Fibroblast of villous mesenchyme (primary cell): ENCODE results near the gene FCRLA. TPM values are rescaled to one million over a fixed set of nuclear protein-coding genes. Genes with fewer than 3 reads are reported as not detected.
"Not testable (repeated sequence)": the region's sequence is repeated elsewhere in the genome, so short reads cannot be mapped to it uniquely, and the experiment has no call there.

Source experiments
- DNase-seq: peaks from one replicate; pipeline ENCODE4 v3.0.0-alpha.2; 2010; ENCODE audit warnings: low read depth
- H3K4me3 ChIP-seq: 2 replicates; pipeline ENCODE4 v1.5.1; 2011; ENCODE audit warnings: low read depth, mild to moderate bottlenecking, low read length
- CTCF ChIP-seq: IDR thresholded peaks from 2 replicates; pipeline ENCODE4 v1.5.1; 2012; ENCODE audit warnings: low read depth, mild to moderate bottlenecking, low read length; ENCODE audit not compliant: insufficient read depth
- total RNA-seq: library from RNA; depleted of rRNA; stranded (reverse); fragments of >200 nt; gene quantifications from 2 replicates; pipeline ENCODE4 v1.2.3, GENCODE V29; 2012

FCRLA gene
- 0.64 and 0.86 TPM in 2 replicates for total RNA-seq

GRCh38 chr1:161706482-161707347 lies at the start of gene FCRLA:
TSS of gene FCRLA (plus strand) at chr1:161707229. CDS start at chr1:161707265, 36 bp downstream.
- no peak within 1 kb of the TSS for H3K4me3 ChIP-seq

DNA sequence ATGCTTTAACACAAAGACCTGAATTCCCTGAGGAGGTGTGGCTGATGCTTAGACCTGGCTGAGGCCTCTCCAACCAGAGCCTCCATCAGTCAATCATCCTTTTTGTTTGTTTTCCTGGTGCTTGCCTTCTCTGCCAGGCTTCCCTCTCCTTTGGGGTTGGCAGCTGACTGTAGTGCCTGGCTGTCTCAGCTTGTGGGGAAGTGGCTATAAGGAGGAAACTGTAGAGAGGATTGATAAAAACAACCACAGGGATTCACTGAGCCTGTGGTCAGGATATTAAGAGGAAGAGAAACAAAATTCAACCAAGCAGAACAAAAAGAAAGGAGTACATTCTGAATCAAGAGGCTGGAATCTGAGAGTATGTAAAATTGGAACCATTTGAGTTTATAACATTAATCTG lies 48.5 kb upstream of the FCRLA start:
- H3K4me3 ChIP-seq, DNase-seq: not testable (repeated sequence)

More at GRCh38 chr1:161706482-161707347, at the start of gene FCRLA:
- no peak for TF ChIP-seq CTCF
- peak; percentile 66 for DNase-seq

GRCh38 chr1:161661660-161662311 lies 45.2 kb upstream of the FCRLA start:
- not testable (repeated sequence) for DNase-seq, H3K4me3 ChIP-seq

DNA sequence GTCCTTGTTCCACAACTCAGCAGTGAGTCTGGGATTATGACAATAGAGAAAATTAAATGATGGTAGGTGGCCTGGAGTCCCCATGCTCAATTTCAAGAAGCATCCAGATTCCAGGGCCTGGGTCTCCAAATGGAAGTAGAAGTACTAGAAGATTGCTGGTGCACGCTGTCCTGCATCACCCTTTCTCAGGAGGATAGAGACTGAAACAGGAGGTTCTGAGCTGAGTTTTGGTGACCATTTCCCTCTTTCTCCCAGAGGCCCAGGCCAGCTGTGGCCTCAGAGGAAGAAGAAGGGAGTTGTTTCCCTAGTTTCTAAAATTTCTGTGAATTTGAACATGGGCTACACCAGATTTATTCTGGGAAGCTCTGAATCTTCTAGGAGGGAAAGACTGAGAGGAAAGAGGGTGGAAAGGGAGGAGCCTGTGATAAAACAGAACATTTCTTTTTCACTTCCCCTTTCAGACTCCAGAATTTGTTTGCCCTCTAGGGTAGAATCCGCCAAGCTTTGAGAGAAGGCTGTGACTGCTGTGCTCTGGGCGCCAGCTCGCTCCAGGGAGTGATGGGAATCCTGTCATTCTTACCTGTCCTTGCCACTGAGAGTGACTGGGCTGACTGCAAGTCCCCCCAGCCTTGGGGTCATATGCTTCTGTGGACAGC lies 44.2 kb upstream of the FCRLA start, which contains the start of gene FCGR2B:
Gene FCGR2B (plus strand): TSS at position 460 of the 656 bp plus-strand sequence. CDS start 99 bp downstream, at position 559.
- H3K4me3 ChIP-seq, DNase-seq: not testable (repeated sequence)

- not testable (repeated sequence) for DNase-seq
Observed at GRCh38 chr1:161663569-161663968, 43.5 kb upstream of the FCRLA start.

GRCh38 chr1:161664689-161665088 lies 42.3 kb upstream of the FCRLA start:
- DNase-seq, H3K4me3 ChIP-seq: not testable (repeated sequence)

More at GRCh38 chr1:161663569-161663968, 43.5 kb upstream of the FCRLA start:
- H3K4me3 ChIP-seq, result not testable (repeated sequence)

- H3K4me3 ChIP-seq, DNase-seq: not testable (repeated sequence)
Observed at GRCh38 chr1:161671045-161672020, 35.7 kb upstream of the FCRLA start.

DNA sequence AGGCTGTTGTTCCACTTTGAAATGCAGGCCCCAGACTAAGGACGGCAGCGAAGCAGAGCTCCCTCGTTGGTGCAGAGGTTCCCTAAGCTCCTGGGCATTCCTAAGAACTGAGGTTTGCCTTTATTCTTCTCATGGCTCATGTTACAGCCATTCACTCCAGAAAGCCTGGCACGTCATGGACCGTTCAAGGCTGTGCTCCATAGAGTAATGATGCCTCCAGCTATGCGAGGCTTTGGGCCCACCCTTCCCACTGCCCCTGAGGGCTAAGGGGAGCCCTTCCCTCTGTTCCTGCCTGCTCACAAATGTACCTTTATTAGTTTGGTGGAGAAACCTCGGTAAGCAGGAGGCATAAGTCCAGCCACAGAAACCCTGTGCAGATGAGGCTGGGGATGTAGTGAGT lies 33.6 kb upstream of the FCRLA start:
- not testable (repeated sequence) for DNase-seq, H3K4me3 ChIP-seq

DNA sequence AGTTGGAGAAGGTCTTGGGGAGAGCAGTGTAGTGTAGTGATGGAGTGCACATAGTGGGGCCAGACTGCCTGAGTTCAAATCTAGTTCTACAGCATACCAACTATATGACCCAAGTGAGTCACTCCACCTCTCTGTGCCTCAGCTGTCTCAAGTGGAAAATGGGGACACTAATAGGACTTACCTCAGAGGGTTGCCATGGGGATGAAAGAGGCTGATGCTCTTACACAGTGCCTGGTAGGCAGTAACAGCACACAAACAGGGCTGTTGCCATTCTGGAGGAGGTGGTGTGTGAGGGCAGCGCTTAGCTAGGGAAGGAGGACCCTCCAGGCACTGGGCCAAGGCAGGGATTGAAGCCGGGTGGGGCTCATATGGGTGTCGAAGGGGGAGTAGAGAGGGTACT lies 32.6 kb upstream of the FCRLA start:
- H3K4me3 ChIP-seq, DNase-seq: not testable (repeated sequence)

DNA sequence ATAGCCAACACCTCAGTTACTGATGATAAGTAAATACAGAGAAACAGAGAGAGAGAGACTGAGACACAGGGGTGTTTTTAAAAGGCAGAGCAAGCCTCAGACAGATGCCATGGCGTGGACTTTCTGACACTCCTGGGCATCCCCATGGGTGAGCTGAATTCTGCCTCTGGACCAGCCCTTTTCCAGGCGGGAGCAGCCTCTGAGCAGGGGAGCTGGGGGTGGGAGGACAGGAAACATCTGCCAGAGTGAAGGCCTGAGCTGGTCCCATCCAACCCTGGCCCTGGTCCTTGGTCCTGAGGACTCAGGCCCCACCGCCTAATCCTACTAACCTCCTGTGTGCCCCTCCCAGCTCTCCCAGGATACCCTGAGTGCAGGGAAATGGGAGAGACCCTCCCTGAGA lies 32.1 kb upstream of the FCRLA start:
- DNase-seq, H3K4me3 ChIP-seq: not testable (repeated sequence)

DNA sequence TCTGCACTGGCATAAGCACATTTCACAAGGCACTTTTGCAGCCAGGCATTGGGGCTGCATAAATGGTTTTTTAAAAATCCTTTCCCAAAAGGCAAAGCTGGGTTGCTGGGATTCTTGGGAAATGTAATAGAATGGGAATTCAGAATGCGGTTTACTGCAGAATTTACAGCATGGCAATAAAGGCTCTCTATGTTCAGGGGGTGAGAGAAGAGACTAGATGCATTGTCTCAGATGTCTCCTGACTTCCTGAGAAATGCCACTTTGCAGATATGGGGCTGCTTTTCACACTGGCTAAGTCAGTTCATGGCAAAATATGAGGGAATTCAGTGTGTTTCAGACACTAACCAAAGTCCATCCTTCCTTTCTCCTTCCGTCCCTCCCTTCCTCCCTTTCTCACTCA lies 30.6 kb upstream of the FCRLA start:
- H3K4me3 ChIP-seq, result no peak overlapping the region
- no peak for DNase-seq
- no peak for TF ChIP-seq CTCF
